Liver (tissue), 3 donors: ENCODE measurements around the gene HLCS.

Experiments
- EGR1 ChIP-seq, 2 donors: IDR thresholded peaks; 2 replicates each; pipeline ENCODE4 v1.6.1; 2016 to 2018; ENCODE audit warnings: antibody characterized with exemption in 2 of 2, low read depth in 2 of 2
- FOXA1 ChIP-seq: IDR thresholded peaks from 2 replicates; pipeline ENCODE4 v1.6.1; 2016; ENCODE audit warnings: antibody characterized with exemption
- FOXA2 ChIP-seq: IDR thresholded peaks from 2 replicates; pipeline ENCODE4 v1.6.1; 2016; ENCODE audit warnings: antibody characterized with exemption
- GABPA ChIP-seq, 2 donors: IDR thresholded peaks in 1 of 2; conservative IDR thresholded peaks in 1 of 2; 2 replicates each; pipeline ENCODE4 v1.6.1; 2016; ENCODE audit warnings: antibody characterized with exemption in 2 of 2, mild to moderate bottlenecking in 1 of 2, moderate library complexity in 1 of 2
- HNF4G ChIP-seq: IDR thresholded peaks from 2 replicates; pipeline ENCODE4 v1.6.1; 2016; ENCODE audit warnings: antibody characterized with exemption
- JUND ChIP-seq, 2 donors: IDR thresholded peaks; 2 replicates each; pipeline ENCODE4 v1.6.1; 2016; ENCODE audit warnings: antibody characterized with exemption in 2 of 2
- MAX ChIP-seq: IDR thresholded peaks from 2 replicates; pipeline ENCODE4 v1.6.1; 2016; ENCODE audit warnings: antibody characterized with exemption
- RAD21 ChIP-seq, 2 donors: IDR thresholded peaks; 2 replicates each; pipeline ENCODE4 v1.6.1; 2016; ENCODE audit warnings: antibody characterized with exemption in 2 of 2, mild to moderate bottlenecking in 2 of 2
- RXRA ChIP-seq, 2 donors: IDR thresholded peaks; 2 replicates each; pipeline ENCODE4 v1.6.1; 2017 to 2018; ENCODE audit warnings: antibody characterized with exemption in 2 of 2, mild to moderate bottlenecking in 1 of 2
- TAF1 ChIP-seq: conservative IDR thresholded peaks from 2 replicates; pipeline ENCODE4 v1.6.1; 2016; ENCODE audit warnings: antibody characterized with exemption, mild to moderate bottlenecking
- TF ChIP-seq, protein P1 (sequence below): fragments of 150-350 bp; IDR thresholded peaks from 2 replicates; pipeline ENCODE4 v1.5.1; 2017; ENCODE audit warnings: improper control_type of control experiment, low read depth, low read length; ENCODE audit not compliant: missing input control
- TF ChIP-seq, protein P2 (sequence below): IDR thresholded peaks from 2 replicates; pipeline ENCODE4 v1.6.1; 2016; ENCODE audit warnings: antibody characterized with exemption
- TF ChIP-seq, protein P3 (sequence below): IDR thresholded peaks from 2 replicates; pipeline ENCODE4 v1.6.1; 2016; ENCODE audit warnings: antibody characterized with exemption, mild to moderate bottlenecking
- TF ChIP-seq, protein P4 (sequence below): IDR thresholded peaks from 2 replicates; pipeline ENCODE4 v1.6.1; 2016; ENCODE audit warnings: antibody characterized with exemption
- donor health status: healthy.
- donor health status: healthy.

GRCh38 chr21:36845070-36845469, 121.4 kb downstream of the HLCS start:
- TF ChIP-seq, protein P1, sequence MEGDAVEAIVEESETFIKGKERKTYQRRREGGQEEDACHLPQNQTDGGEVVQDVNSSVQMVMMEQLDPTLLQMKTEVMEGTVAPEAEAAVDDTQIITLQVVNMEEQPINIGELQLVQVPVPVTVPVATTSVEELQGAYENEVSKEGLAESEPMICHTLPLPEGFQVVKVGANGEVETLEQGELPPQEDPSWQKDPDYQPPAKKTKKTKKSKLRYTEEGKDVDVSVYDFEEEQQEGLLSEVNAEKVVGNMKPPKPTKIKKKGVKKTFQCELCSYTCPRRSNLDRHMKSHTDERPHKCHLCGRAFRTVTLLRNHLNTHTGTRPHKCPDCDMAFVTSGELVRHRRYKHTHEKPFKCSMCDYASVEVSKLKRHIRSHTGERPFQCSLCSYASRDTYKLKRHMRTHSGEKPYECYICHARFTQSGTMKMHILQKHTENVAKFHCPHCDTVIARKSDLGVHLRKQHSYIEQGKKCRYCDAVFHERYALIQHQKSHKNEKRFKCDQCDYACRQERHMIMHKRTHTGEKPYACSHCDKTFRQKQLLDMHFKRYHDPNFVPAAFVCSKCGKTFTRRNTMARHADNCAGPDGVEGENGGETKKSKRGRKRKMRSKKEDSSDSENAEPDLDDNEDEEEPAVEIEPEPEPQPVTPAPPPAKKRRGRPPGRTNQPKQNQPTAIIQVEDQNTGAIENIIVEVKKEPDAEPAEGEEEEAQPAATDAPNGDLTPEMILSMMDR: no peak
- TF ChIP-seq GABPA (IDR thresholded peaks at IDR 0.05 in 1 of 2, conservative IDR thresholded peaks at IDR 0.05 in 1 of 2) (no peak), MAX (no peak), JUND (IDR thresholded peaks at IDR 0.05) (no peak), RAD21 (IDR thresholded peaks at IDR 0.05) (no peak), HNF4G (no peak), FOXA2 (no peak), RXRA (IDR thresholded peaks at IDR 0.05) (no peak), FOXA1 (no peak), EGR1 (IDR thresholded peaks at IDR 0.05; ENCODE audit: low read depth in 2 of 2) (no peak), TAF1 (no peak)
- TF ChIP-seq, protein P2, sequence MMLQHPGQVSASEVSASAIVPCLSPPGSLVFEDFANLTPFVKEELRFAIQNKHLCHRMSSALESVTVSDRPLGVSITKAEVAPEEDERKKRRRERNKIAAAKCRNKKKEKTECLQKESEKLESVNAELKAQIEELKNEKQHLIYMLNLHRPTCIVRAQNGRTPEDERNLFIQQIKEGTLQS: no peak
- TF ChIP-seq, protein P3, sequence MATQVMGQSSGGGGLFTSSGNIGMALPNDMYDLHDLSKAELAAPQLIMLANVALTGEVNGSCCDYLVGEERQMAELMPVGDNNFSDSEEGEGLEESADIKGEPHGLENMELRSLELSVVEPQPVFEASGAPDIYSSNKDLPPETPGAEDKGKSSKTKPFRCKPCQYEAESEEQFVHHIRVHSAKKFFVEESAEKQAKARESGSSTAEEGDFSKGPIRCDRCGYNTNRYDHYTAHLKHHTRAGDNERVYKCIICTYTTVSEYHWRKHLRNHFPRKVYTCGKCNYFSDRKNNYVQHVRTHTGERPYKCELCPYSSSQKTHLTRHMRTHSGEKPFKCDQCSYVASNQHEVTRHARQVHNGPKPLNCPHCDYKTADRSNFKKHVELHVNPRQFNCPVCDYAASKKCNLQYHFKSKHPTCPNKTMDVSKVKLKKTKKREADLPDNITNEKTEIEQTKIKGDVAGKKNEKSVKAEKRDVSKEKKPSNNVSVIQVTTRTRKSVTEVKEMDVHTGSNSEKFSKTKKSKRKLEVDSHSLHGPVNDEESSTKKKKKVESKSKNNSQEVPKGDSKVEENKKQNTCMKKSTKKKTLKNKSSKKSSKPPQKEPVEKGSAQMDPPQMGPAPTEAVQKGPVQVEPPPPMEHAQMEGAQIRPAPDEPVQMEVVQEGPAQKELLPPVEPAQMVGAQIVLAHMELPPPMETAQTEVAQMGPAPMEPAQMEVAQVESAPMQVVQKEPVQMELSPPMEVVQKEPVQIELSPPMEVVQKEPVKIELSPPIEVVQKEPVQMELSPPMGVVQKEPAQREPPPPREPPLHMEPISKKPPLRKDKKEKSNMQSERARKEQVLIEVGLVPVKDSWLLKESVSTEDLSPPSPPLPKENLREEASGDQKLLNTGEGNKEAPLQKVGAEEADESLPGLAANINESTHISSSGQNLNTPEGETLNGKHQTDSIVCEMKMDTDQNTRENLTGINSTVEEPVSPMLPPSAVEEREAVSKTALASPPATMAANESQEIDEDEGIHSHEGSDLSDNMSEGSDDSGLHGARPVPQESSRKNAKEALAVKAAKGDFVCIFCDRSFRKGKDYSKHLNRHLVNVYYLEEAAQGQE: no peak
- TF ChIP-seq, protein P4, sequence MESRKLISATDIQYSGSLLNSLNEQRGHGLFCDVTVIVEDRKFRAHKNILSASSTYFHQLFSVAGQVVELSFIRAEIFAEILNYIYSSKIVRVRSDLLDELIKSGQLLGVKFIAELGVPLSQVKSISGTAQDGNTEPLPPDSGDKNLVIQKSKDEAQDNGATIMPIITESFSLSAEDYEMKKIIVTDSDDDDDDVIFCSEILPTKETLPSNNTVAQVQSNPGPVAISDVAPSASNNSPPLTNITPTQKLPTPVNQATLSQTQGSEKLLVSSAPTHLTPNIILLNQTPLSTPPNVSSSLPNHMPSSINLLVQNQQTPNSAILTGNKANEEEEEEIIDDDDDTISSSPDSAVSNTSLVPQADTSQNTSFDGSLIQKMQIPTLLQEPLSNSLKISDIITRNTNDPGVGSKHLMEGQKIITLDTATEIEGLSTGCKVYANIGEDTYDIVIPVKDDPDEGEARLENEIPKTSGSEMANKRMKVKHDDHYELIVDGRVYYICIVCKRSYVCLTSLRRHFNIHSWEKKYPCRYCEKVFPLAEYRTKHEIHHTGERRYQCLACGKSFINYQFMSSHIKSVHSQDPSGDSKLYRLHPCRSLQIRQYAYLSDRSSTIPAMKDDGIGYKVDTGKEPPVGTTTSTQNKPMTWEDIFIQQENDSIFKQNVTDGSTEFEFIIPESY: no peak
